PC-3 (cell line): ENCODE results near the gene ITLN1. TPM values are rescaled to one million over a fixed set of nuclear protein-coding genes. Genes with fewer than 3 reads are reported as not detected.
A peak's percentile ranks its signal among the peaks of the same experiment; 100 is the strongest.

Source experiments
- ATAC-seq: fragments of 200-7000 bp; cut with Tn5 transposase; 2 replicates; pipeline ENCODE4 v1.9.1; 2020; ENCODE audit warnings: mild to moderate bottlenecking, moderate library complexity
- BruUV-seq: library from RNA; stranded (reverse); fragments of 400-500 nt; replicated peaks from 2 replicates; lab custom pipeline; 2021; lab: Mats Ljungman, UMichigan
- CTCF ChIA-PET: fragments of 300-600 bp; sonication (Branson Sonifier 250); formaldehyde crosslinking; loops from one replicate; lab custom pipeline; 2022; ENCODE audit warnings: antibody characterized with exemption; lab: Charles Lee
- POLR2A ChIA-PET: fragments of 300-600 bp; sonication (Branson Sonifier 250); formaldehyde crosslinking; loops from one replicate; lab custom pipeline; 2022; ENCODE audit warnings: antibody characterized with exemption; ENCODE audit not compliant: unreplicated experiment; lab: Charles Lee
- DNase-seq: peaks from one replicate; pipeline ENCODE4 v3.0.0-alpha.2; 2015
- H2AFZ ChIP-seq: fragments of 300-600 bp; sonication (generic); 2 replicates; pipeline ENCODE4 v1.6.0; 2016; ENCODE audit warnings: antibody characterized with exemption, low read length
- H3F3A ChIP-seq: fragments of 300-600 bp; sonication (generic); one replicate; pipeline ENCODE4 v1.6.0; 2017; ENCODE audit warnings: antibody characterized with exemption, low read length, control low read depth, mild to moderate bottlenecking; ENCODE audit not compliant: unreplicated experiment
- H3K27ac ChIP-seq: fragments of 300-600 bp; sonication (generic); 2 replicates; pipeline ENCODE4 v1.5.1; 2016; ENCODE audit warnings: mild to moderate bottlenecking, low read length
- H3K27me3 ChIP-seq: fragments of 300-600 bp; sonication (generic); 2 replicates; pipeline ENCODE4 v1.6.1; 2016; ENCODE audit warnings: low read length, mixed read lengths
- H3K36me3 ChIP-seq: fragments of 300-600 bp; sonication (generic); 2 replicates; pipeline ENCODE4 v1.6.1; 2016; ENCODE audit warnings: low read depth, mixed run types, low read length, mixed read lengths
- H3K4me1 ChIP-seq: fragments of 300-600 bp; sonication (generic); 2 replicates; pipeline ENCODE4 v1.5.1; 2016; ENCODE audit warnings: low read length; ENCODE audit not compliant: insufficient read depth
- H3K4me2 ChIP-seq: fragments of 300-600 bp; sonication (generic); 2 replicates; pipeline ENCODE4 v1.6.0; 2016; ENCODE audit warnings: low read length
- H3K4me3 ChIP-seq: fragments of 300-600 bp; sonication (generic); 2 replicates; pipeline ENCODE4 v1.5.1; 2016; ENCODE audit warnings: mild to moderate bottlenecking, low read length, mixed read lengths
- H3K79me2 ChIP-seq: fragments of 300-600 bp; sonication (generic); 2 replicates; pipeline ENCODE4 v1.6.1; 2017; ENCODE audit warnings: low read length, mixed read lengths
- H3K9ac ChIP-seq: fragments of 300-600 bp; sonication (generic); 2 replicates; pipeline ENCODE4 v1.6.0; 2016; ENCODE audit warnings: mild to moderate bottlenecking, low read length
- H3K9me2 ChIP-seq: fragments of 300-600 bp; sonication (generic); replicated peaks from 2 replicates; pipeline ENCODE4 v1.6.1; 2016; ENCODE audit warnings: mixed run types, low read length, mixed read lengths
- H3K9me3 ChIP-seq: fragments of 300-600 bp; sonication (generic); 2 replicates; pipeline ENCODE4 v1.6.1; 2016; ENCODE audit warnings: low read length, mixed read lengths
- H4K20me1 ChIP-seq: fragments of 300-600 bp; sonication (generic); 2 replicates; pipeline ENCODE4 v1.6.1; 2016; ENCODE audit warnings: low read length, mixed read lengths
- CTCF ChIP-seq: fragments of 300-600 bp; sonication (generic); conservative IDR thresholded peaks from 2 replicates; pipeline ENCODE4 v1.5.1; 2017; ENCODE audit warnings: antibody characterized with exemption, low read depth, mild to moderate bottlenecking, low read length
- EZH2 ChIP-seq: fragments of 300-600 bp; sonication (generic); IDR thresholded peaks from one replicate; pipeline ENCODE4 v1.6.1; 2017; ENCODE audit warnings: antibody characterized with exemption, mild to moderate bottlenecking, low read length; ENCODE audit not compliant: unreplicated experiment
- EZH2phosphoT487 ChIP-seq: fragments of 300-600 bp; sonication (generic); IDR thresholded peaks from 2 replicates; pipeline ENCODE4 v1.6.1; 2018; ENCODE audit warnings: mild to moderate bottlenecking, antibody characterized with exemption, low read length, borderline replicate concordance
- intact Hi-C: fragments of 100-400 bp; cut with micrococcal nuclease; formaldehyde crosslinking; loops from 2 replicates; pipeline ENCODE4 v1.9.0; 2023
- total RNA-seq: library from RNA; depleted of rRNA; stranded (reverse); fragments of >200 nt; gene quantifications from 2 replicates; pipeline ENCODE4 v1.2.3, GENCODE V29; 2014

ITLN1 gene
- total RNA-seq, 1 experiment from 2014 or later: not detected

DNA sequence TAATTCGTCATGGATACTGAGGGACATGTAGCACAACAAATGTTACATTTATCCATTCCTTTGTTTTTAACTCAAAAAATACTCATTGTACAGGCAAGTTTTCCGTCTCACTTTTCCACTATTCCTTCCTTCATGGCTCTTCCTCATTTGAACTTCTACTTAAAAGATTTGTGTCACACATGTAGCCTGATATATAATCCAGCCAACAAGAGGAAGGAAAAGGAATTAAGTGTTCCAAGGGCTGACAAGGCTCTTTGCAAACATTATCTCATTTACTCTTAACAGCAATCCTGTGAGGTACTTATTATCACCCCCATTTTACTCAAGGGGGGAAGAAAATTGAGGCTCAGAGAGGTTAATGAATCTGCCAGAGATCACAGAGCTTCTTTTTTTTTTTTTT lies 45.2 kb downstream of the ITLN1 start:
- H3K27me3 ChIP-seq: no peaks in the 10 kb centered on the region
- H3K36me3 ChIP-seq: no peaks in the 10 kb centered on the region
- no peak overlapping the region for H2AFZ ChIP-seq
- H3K9me3 ChIP-seq: peaks cover 6% of the 10 kb centered on the region; the same call in 1 of the 2 replicates
- H4K20me1 ChIP-seq: no peaks in the 10 kb centered on the region
- H3K4me1 ChIP-seq: peaks cover 10% of the 10 kb centered on the region
- no peak overlapping the region for H3K4me3 ChIP-seq
- CTCF ChIA-PET: no interaction called here
- H3K9me2 ChIP-seq: no peaks in the 10 kb centered on the region
- H3K27ac ChIP-seq: no peak overlapping the region
- DNase-seq (no peak), ATAC-seq (no peak)
- H3K9ac ChIP-seq: no peak overlapping the region
- no peak overlapping the region for H3K4me2 ChIP-seq
- intact Hi-C loops: no loop called here
- POLR2A ChIA-PET: no interaction called here
- no peaks in the 10 kb centered on the region for H3F3A ChIP-seq
- TF ChIP-seq EZH2: no peak
- TF ChIP-seq CTCF: no peak
- no peak for TF ChIP-seq EZH2phosphoT487
- H3K79me2 ChIP-seq: no peaks in the 10 kb centered on the region
- no TSS peak for BruUV-seq

DNA sequence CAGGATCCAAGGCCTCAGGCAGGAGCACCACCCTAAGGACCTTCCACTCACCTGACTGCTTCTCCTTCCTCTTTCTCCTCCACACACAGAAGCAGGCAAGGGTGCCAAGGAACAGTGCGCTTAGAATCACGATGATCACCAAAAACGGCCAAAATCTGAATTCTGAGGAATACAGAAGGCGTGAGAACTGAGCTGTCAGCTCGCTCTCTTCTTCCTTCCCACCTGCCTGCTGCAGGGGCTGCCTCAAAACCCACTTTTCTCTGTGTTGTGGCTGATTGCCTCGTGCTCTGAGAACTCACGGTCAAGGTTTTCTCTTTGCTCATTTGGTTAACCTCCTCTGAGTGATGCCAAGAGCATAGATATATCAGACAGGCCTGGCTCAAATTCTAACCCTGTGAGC lies 46.1 kb downstream of the ITLN1 start:
- TF ChIP-seq EZH2phosphoT487 (no peak), EZH2 (no peak), CTCF (no peak)
- no TSS peak for BruUV-seq
- no peak overlapping the region for H2AFZ ChIP-seq
- H3K9ac ChIP-seq: no peak overlapping the region
- H3K4me2 ChIP-seq: no peak overlapping the region
- DNase-seq (no peak), ATAC-seq (no peak)
- CTCF ChIA-PET: no interaction called here
- H3K36me3 ChIP-seq: no peaks in the 10 kb centered on the region
- no peaks in the 10 kb centered on the region for H4K20me1 ChIP-seq
- no peaks in the 10 kb centered on the region for H3K27me3 ChIP-seq
- no peaks in the 10 kb centered on the region for H3K9me2 ChIP-seq
- H3K9me3 ChIP-seq: no peaks in the 10 kb centered on the region
- no peak overlapping the region for H3K4me3 ChIP-seq
- no peaks in the 10 kb centered on the region for H3K79me2 ChIP-seq
- peaks cover 10% of the 10 kb centered on the region for H3K4me1 ChIP-seq
- H3F3A ChIP-seq: no peaks in the 10 kb centered on the region
- POLR2A ChIA-PET: no interaction called here
- intact Hi-C loops: no loop called here
- no peak overlapping the region for H3K27ac ChIP-seq

GRCh38 chr1:160837558-160838205 lies 47.3 kb downstream of the ITLN1 start:
- no peaks in the 10 kb centered on the region for H3F3A ChIP-seq
- TF ChIP-seq EZH2 (no peak), EZH2phosphoT487 (no peak), CTCF (no peak)
- POLR2A ChIA-PET: interaction anchor here (0.5 to 1.0 kb wide), 3 partner anchors 111 to 184 kb away, joined by 4 read pairs; partner anchors contain the start of gene F11R

More at GRCh38 chr1:160837558-160838205, 47.3 kb downstream of the ITLN1 start:
- Histone ChIP-seq H4K20me1 (no peaks in the 10 kb centered on the region), H2AFZ (no peak overlapping the region), H3K4me2 (no peak overlapping the region; the same call in 1 of the 2 replicates), H3K9me2 (no peaks in the 10 kb centered on the region), H3K36me3 (no peaks in the 10 kb centered on the region), H3K9ac (no peak overlapping the region), H3K79me2 (no peaks in the 10 kb centered on the region), H3K9me3 (no peaks in the 10 kb centered on the region), H3K27ac (no peak overlapping the region), H3K4me3 (no peak overlapping the region), H3K27me3 (no peaks in the 10 kb centered on the region), H3K4me1 (peaks cover 15% of the 10 kb centered on the region)
- CTCF ChIA-PET: interaction anchor here (0.9 to 1.5 kb wide), 3 partner anchors 114 to 163 kb away, joined by 3 to 5 read pairs (median 4); no protein-coding TSS in a partner anchor
- DNase-seq: peak; percentile 92
- intact Hi-C loops: no loop called here
- peak; percentile 88 for ATAC-seq
- no TSS peak for BruUV-seq
